Heart left ventricle (tissue), 16 donors: ENCODE measurements around the gene CHST9. TPM values are rescaled to one million over a fixed set of nuclear protein-coding genes. Genes with fewer than 3 reads are reported as not detected.
A peak's percentile ranks its signal among the peaks of the same experiment; 100 is the strongest.

Source experiments
- ATAC-seq, 4 donors: fragments of 200-7000 bp; cut with Tn5 transposase; one replicate each; pipeline ENCODE4 v1.9.1; 2020 to 2022; ENCODE audit warnings: moderate library complexity in 4 of 4, mild to moderate bottlenecking in 3 of 4, moderate number of reproducible peaks in 1 of 4
- DNase-seq, 5 donors: peaks; one replicate each; pipeline ENCODE4 v3.0.0-alpha.2; 2020
- H3K27ac ChIP-seq, 12 donors: fragments of 200-600 bp; sonication (generic) in 4 of 12; one replicate each; pipeline versions ENCODE4 v1.5.0 to v1.8.0; 2016 to 2022; ENCODE audit warnings: mild to moderate bottlenecking in 2 of 12
- H3K27me3 ChIP-seq, 9 donors: fragments of 200-600 bp; sonication (generic) in 2 of 9; one replicate each; pipeline versions ENCODE4 v1.5.1 to v1.8.0; 2016 to 2022; ENCODE audit warnings: mild to moderate bottlenecking in 3 of 9
- H3K36me3 ChIP-seq, 9 donors: fragments of 200-600 bp; sonication (generic) in 2 of 9; one replicate each; pipeline versions ENCODE4 v1.5.0 to v1.8.0; 2018 to 2022; ENCODE audit warnings: mild to moderate bottlenecking in 2 of 9
- H3K4me1 ChIP-seq, 12 donors: fragments of 200-600 bp; sonication (generic) in 4 of 12; one replicate each; pipeline versions ENCODE4 v1.5.0 to v1.8.0; 2016 to 2022; ENCODE audit warnings: mild to moderate bottlenecking in 3 of 12
- H3K4me3 ChIP-seq, 12 donors: fragments of 200-600 bp; sonication (generic) in 4 of 12; one replicate each; pipeline versions ENCODE4 v1.5.0 to v1.8.0; 2017 to 2022; ENCODE audit warnings: mild to moderate bottlenecking in 9 of 12, moderate library complexity in 4 of 12
- H3K9me3 ChIP-seq, 12 donors: fragments of 200-600 bp; sonication (generic) in 4 of 12; one replicate each; pipeline versions ENCODE4 v1.5.0 to v1.8.0; 2016 to 2022; ENCODE audit warnings: mild to moderate bottlenecking in 1 of 12
- CTCF ChIP-seq, 12 donors: fragments of 200-600 bp; sonication (generic) in 4 of 12; IDR thresholded peaks; one replicate each; pipeline versions ENCODE4 v1.5.0 to v1.8.0; 2018 to 2022; ENCODE audit warnings: antibody characterized with exemption in 12 of 12, mild to moderate bottlenecking in 5 of 12
- POLR2A ChIP-seq, 2 donors: fragments of 450-650 bp; IDR thresholded peaks; one replicate each; pipeline ENCODE4 v1.6.1; 2017; ENCODE audit warnings: antibody characterized with exemption in 2 of 2, mild to moderate bottlenecking in 2 of 2, moderate library complexity in 2 of 2
- WGBS, 4 donors: extraction: QIAGEN DNeasy Blood & Tissue Kit in 2 of 4; methylation state at CpG; one replicate each; pipeline versions ENCODE4 v1.1.5 to v1.1.7; 2013 to 2018; 5-methylcytosine and 5-hydroxymethylcytosine counted together
- intact Hi-C, 10 donors: fragments of 100-400 bp; cut with DNase I; formaldehyde crosslinking; loops; one replicate each; pipeline versions ENCODE4 v1.11.1 to v1.14.2; 2022
- polyA plus RNA-seq, 2 donors: library from polyadenylated mRNA; stranded (reverse); fragments of 200-250 nt; gene quantifications; one replicate each; pipeline ENCODE4 v1.2.3, GENCODE V29; 2013
- total RNA-seq, 9 donors: library from RNA; depleted of rRNA in 2 of 9; stranded (reverse); fragments of >200 nt in 2 of 9; fragmentation: NEBNext Ultra II Directional in 3 of 9; extraction: Animal tissue kit (Norgen Biotek cat#: 25700) in 3 of 9; gene quantifications; one replicate each; pipeline versions ENCODE4 v1.1.0 to v1.2.4, GENCODE V29; 2016 to 2023
- donor health status: ischemic (EF 13 %, LVEDD 7.1; RV severe dilation, severe dysfunction).
- donor health status: healthy with polysubstance abuse.
- donor health status: DM: no; HTN: yes; CAD: no.
- donor health status: DM: no; HTN: no; CAD: no.
- donor health status: ischemic (EF 25% LVEDD 6.9; RV normal size, moderate dysfunction).
- donor health status: ischemic (EF 25% LVEDD 5.7; RV mildly dilated, moderate dysfunction).
- donor health status: healthy.
- donor health status: DM: yes; HTN: yes; CAD: no.
- donor health status: ischemic (EF 35%, LVEDD 5.7; RV mildly dilated, moderate dysfunction).
- donor health status: nonischemic (EF 11% LVEDD 7.7; RV severe dilation, severe dysfunction).
- donor health status: DM: yes; HTN: yes; CAD: no.
- donor health status: PGD.
- donor health status: ischemic (EF 29% LVEDD 5.4; RV normal size, mild dysfunction).
- donor health status: nonischemic (EF 23%, LVEDD 6.1; RV moderate dilation, normal function).

CHST9 gene
- total and polyA plus RNA-seq, 11 donors: 0.03 to 20.2 (median 4.1) TPM

GRCh38 chr18:27114842-27115241 lies 70.3 kb downstream of the CHST9 start:
- WGBS, 4 donors: 32 to 49% (median 37%) methylated on average over 3 of the region's 3 CpGs
- intact Hi-C loops: no loop called here

GRCh38 chr18:27113358-27113757 lies 71.8 kb downstream of the CHST9 start:
- DNase-seq (no peak), ATAC-seq (no peak)
- intact Hi-C loops: no loop called here
- Histone ChIP-seq H3K9me3 (peaks cover 0 to 11% (median 2%) of the 10 kb centered on the region in 12 donors), H3K4me1 (no peaks in the 10 kb centered on the region), H3K4me3 (no peak overlapping the region), H3K27ac (no peak overlapping the region), H3K36me3 (no peaks in the 10 kb centered on the region), H3K27me3 (no peaks in the 10 kb centered on the region)
- TF ChIP-seq CTCF (IDR thresholded peaks at IDR 0.05): no peak
- no peak for TF ChIP-seq POLR2A (IDR thresholded peaks at IDR 0.05)

More at GRCh38 chr18:27114842-27115241, 70.3 kb downstream of the CHST9 start:
- DNase-seq (no peak), ATAC-seq (no peak)
- H3K36me3 ChIP-seq: no peaks in the 10 kb centered on the region
- TF ChIP-seq CTCF (IDR thresholded peaks at IDR 0.05) (no peak), POLR2A (IDR thresholded peaks at IDR 0.05) (no peak)
- H3K27ac ChIP-seq: no peak overlapping the region
- H3K27me3 ChIP-seq: no peaks in the 10 kb centered on the region
- H3K4me1 ChIP-seq: no peaks in the 10 kb centered on the region
- H3K4me3 ChIP-seq: no peak overlapping the region
- H3K9me3 ChIP-seq: peaks cover 0 to 11% (median 2%) of the 10 kb centered on the region in 12 donors

- H3K27me3 ChIP-seq: no peaks in the 10 kb centered on the region
- no peak for DNase-seq
- no peaks in the 10 kb centered on the region for H3K4me1 ChIP-seq
- H3K36me3 ChIP-seq: no peaks in the 10 kb centered on the region
- H3K4me3 ChIP-seq: no peak overlapping the region
- no peak for ATAC-seq
- H3K27ac ChIP-seq: no peak overlapping the region
- TF ChIP-seq POLR2A (IDR thresholded peaks at IDR 0.05): no peak
- TF ChIP-seq CTCF (IDR thresholded peaks at IDR 0.05): no peak
- intact Hi-C loops: no loop called here
- H3K9me3 ChIP-seq: peaks cover 0 to 11% (median 2%) of the 10 kb centered on the region in 12 donors
- WGBS, 4 donors: 86 to 95% (median 91%) methylated on average over 1 of the region's 1 CpG
These were observed 74.8 kb downstream of the CHST9 start for GRCh38 chr18:27110319-27110718.

DNA sequence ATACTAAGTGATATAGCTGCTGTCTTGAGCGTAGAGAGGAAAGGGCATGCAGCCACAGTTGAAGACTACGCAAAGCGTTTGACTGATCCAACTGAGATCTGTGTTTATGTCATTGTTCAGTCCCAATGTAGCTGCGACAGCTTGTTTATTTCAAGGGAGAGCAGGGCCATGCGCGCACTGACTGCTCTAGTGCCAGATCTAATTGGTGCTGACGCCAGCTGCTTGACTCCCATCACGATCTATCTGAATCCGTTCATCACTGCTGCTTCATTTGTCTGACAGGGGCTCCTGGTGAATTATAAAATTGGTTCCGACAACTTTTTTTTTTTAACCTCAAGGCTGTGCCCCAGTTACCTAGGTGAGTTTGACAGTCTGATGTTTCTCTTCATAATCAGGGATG lies 75.7 kb downstream of the CHST9 start:
- H3K27me3 ChIP-seq: no peaks in the 10 kb centered on the region
- intact Hi-C loops: no loop called here
- 67 to 81% (median 75%) methylated on average over 10 of the region's 10 CpGs for WGBS, 4 donors
- DNase-seq (peak in 2 of 5 donors; percentile 27 to 28), ATAC-seq (peak in 3 of 4 donors; percentile 37 to 77 (median 62))
- no peaks in the 10 kb centered on the region for H3K4me1 ChIP-seq
- H3K27ac ChIP-seq: no peak overlapping the region
- TF ChIP-seq POLR2A (IDR thresholded peaks at IDR 0.05) (no peak), CTCF (IDR thresholded peaks at IDR 0.05) (no peak)
- H3K36me3 ChIP-seq: no peaks in the 10 kb centered on the region
- H3K9me3 ChIP-seq: peaks cover 0 to 11% (median 2%) of the 10 kb centered on the region in 12 donors
- no peak overlapping the region for H3K4me3 ChIP-seq
